GM18499 (cell line): ENCODE results near the gene OR2T4.

Experiments used
- ATAC-seq: cut with Tn5 transposase; IDR thresholded peaks from one replicate; pipeline ENCODE4 v1.9.1; 2021; ENCODE audit warnings: moderate number of reproducible peaks; ENCODE audit not compliant: insufficient read depth, unreplicated experiment

The OR2T4 gene

DNA sequence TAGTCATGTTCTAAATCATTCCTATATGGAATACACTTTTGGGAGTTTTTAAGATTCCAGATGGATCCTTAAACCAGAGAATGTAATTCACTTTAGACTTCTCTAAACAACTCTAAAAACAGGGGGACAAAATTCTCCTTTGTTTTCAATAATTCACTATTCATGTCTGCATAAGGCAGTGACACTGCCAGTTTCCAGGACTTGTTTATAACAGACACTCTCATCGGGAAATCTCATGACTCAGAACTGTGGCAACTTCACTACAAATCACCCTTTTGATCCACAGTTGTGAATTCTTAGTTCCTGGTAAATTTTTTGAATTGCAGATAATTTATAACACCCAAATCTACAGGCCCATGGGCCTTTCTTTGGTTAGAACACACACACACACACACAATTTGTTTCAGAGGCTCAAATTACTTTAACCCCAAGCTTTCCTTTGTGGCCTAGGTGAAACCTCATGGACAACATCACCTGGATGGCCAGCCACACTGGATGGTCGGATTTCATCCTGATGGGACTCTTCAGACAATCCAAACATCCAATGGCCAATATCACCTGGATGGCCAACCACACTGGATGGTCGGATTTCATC is at the start of gene OR2T4:
TSS of gene OR2T4 (plus strand) at position 545 of the 595 bp plus-strand sequence. CDS start at position 545, 0 bp downstream.
- ATAC-seq = no peak

- no peak for ATAC-seq
Observed at GRCh38 chr1:248316796-248317195, 44.7 kb upstream of the OR2T4 start.

- no peak for ATAC-seq
Observed at GRCh38 chr1:248324468-248324867, 37.0 kb upstream of the OR2T4 start, which contains the start of gene OR2M7. Gene OR2M7, minus strand, starts transcription at chr1:248324568. Its CDS starts 0 bp downstream, at chr1:248324568.

GRCh38 chr1:248343451-248343850 is 18.0 kb upstream of the OR2T4 start:
- no peak for ATAC-seq

- no peak for ATAC-seq
Observed at GRCh38 chr1:248348475-248348874, 13.0 kb upstream of the OR2T4 start, which contains the start of gene OR14C36. Gene OR14C36, plus strand, starts transcription at chr1:248348775. Its CDS starts 0 bp downstream, at chr1:248348775.

DNA sequence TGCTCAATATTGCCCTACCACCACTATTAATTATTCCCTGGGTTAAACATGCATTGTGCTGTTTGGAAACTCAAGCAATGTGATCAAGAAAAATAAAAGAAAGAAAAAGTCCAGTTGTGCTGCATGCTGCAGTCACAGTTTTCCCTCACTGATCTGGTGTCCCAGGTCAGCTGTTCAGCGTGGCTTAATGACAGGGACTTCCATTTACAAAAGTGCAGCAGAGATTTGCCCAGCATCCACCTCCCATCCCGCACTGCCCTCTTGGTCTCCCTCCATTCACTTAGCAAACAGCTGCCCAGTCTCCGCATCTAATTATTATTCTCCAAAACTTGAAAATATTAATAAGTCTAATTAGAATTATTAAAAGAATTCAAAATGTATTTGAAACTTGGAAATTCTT is 2.0 kb upstream of the OR2T4 start:
- no peak for ATAC-seq

DNA sequence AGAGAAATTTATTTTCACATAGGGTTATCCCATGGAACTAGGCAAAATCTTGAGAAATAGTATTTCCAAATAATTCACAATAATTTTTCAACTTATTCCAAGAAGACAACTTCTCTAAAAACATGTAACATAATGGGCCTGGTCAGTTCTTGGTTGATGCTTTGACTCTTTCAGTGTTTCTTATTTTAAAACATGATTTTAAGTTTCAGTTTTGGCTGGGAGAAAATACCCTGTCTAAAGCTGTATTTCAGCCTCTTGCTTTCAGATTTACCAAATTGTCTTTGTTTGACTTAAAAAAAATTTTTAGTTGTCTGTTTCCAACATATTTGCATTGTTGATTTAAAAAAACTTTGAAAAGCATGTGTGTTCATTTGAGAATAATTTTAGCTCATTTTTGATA is 5.1 kb downstream of the OR2T4 start:
- no peak for ATAC-seq

GRCh38 chr1:248372394-248372793 is 10.9 kb downstream of the OR2T4 start:
- ATAC-seq = no peak

DNA sequence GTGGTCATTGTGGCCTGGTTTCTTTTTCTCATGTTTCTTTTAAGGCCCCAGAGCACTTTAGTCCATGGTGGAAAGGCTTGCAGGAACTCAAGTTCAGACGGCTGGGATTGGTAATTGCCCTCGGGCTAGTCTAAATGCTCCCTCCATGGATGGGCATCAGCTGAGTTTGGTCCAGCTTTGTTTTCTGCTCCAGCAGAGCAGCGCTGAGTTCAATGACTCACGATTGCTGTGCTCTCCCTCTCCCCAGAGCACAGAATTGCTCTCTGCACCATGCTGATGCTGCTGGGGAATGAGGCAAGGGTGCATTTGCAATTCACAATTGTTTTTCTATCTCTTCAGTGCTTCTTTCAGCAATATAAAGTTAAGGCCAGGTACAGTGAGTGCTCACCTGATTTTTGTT is 12.3 kb downstream of the OR2T4 start:
- ATAC-seq = no peak

GRCh38 chr1:248375446-248375845 is 14.0 kb downstream of the OR2T4 start, which contains the start of gene OR2T6:
Gene OR2T6, plus strand, starts transcription at chr1:248375746. Its CDS starts 11,863 bp downstream, at chr1:248387609.
- ATAC-seq = no peak

DNA sequence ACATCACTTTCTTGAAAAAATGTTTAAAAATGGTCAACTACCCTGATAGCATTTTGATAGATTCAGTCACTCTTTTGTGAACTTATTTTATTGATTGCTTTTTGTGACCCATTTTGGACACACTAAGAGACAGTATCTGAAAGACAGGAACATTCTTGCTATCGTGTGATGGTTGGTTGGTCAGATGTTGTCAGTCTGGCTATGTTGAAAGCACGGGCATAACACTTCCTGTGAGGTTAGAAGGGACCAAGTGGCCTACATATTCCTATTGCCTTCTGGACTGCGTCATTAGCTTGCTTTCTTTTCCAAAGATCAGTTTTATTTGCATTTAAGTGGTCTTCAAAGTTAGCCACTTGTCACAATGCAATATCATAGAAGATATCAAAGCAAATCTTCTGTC is 15.5 kb downstream of the OR2T4 start:
- no peak for ATAC-seq

GRCh38 chr1:248380854-248381253 is 19.4 kb downstream of the OR2T4 start:
- no peak for ATAC-seq

DNA sequence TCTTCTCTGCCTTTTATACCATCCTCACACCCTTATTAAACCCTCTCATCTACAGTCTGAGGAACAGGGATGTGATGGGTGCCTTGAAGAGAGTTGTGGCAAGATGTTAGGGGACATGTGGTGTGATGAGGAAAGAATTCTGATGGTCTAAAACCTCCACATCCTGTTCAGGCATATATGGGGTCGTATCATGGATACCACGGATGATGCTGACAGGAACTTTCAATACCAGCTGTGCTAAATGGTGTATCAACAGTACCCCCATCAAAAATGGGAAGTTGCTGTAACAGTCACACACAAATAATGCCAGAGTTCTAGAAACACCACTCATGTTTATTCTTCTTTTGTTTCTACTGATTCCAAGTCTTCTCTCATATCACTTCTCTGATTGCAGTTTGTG is 27.0 kb downstream of the OR2T4 start:
- no peak for ATAC-seq

- ATAC-seq = no peak
Observed at GRCh38 chr1:248393050-248393449, 31.6 kb downstream of the OR2T4 start.

DNA sequence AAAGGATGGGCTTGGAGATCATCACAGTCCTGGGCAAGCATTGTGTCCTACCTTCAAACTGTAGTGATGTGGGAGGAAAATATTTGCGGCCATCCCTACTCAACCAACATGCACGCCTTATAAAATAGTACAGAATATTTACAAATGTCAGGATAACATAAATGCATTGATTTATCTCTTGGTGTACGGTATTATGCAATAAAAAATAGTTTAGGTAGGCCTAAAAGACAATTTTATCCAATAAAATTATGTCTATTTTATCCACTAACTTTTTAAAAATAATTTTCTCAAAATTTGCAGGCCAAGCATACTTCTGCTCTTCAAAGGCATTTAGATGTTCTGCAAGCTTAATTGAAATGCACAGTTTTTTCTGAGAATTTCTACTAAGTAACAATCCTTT is 41.3 kb downstream of the OR2T4 start, which contains the start of gene OR2T1:
TSS of gene OR2T1 (plus strand) at position 301 of the 400 bp plus-strand sequence. CDS start 3,100 bp downstream, outside the sequence.
- no peak for ATAC-seq

- ATAC-seq = no peak
Observed at GRCh38 chr1:248404024-248404423, 42.6 kb downstream of the OR2T4 start.

DNA sequence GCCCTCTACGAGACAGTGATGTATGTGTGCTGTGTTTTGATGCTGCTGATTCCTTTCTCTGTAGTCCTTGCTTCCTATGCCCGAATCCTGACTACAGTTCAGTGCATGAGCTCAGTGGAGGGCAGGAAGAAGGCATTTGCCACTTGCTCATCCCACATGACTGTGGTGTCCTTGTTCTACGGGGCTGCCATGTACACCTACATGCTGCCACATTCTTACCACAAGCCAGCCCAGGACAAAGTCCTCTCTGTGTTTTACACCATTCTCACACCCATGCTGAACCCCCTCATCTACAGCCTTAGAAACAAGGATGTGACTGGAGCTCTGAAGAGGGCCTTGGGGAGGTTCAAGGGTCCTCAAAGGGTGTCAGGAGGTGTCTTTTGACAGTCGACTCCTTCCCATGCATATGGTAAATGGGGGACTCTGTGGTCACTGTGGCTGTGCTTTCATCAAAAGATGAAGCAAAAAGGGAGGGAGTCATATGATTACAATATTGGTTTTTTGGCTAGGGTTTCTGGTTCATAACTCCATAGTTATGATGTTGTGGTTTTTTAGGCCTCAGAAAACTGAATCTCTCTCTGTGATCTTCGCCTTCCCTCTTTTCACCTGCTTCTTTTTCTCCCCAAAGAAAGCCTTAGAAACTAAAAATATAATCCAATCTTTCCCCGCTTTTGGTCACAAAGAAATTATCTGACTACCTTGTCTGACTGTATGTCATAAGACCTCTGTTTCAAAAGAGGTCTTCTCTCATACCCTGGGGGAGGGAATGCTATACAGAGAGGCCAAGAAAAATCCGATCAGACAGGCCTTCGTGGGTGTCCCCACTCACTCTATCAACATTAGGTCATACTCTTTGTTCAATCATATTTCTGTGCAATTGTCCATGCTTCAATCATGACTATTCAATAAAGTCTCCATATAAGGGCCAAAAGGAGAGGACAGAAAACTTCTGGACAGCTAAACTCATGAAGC is 45.5 kb downstream of the OR2T4 start:
- ATAC-seq = no peak
